Measurements from ENCODE around the gene NCKAP5. TPM values are rescaled to one million over a fixed set of nuclear protein-coding genes. Genes with fewer than 3 reads are reported as not detected.

Gene NCKAP5
- total and polyA plus RNA-seq, 9 of the 15 experiments (the other 6 are each of a cell fraction or from before 2014, with no cell fraction given): not detected

DNA sequence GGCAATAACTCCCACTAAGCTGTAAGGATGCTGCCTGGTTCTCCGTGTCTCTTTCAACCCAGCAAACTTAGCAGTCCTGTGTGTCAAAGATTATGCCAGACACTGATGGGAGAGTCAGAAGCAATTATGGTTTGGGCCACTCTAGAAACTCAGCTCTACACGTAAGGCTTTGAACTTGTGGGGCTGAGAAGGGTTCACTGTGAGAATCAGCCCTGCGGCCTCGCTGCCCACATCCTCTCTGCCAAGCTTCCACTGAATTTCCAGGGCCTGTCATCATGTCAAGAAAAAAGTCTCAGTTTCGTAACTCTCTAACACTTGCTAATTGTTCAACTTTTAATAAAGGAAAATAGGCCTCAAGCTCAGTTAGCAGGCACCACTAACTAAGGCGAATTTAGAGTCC, 589.4 kb downstream of the NCKAP5 start:
- Histone ChIP-seq H3K4me1 (replicated peaks in 1 of 2; ENCODE audit: control insufficient read depth in 2 of 2, insufficient read depth in 2 of 2, low read length in 2 of 2) (no peaks in the 10 kb centered on the region), H3K36me3 (ENCODE audit: control insufficient read depth, insufficient read depth, low read length) (no peaks in the 10 kb centered on the region), H3K9ac (ENCODE audit: insufficient read depth in 1 of 2, low read depth in 2 of 2, low read length in 2 of 2) (no peak overlapping the region), H2AFZ (ENCODE audit: low read depth, low read length) (no peak overlapping the region), H3K9me3 (replicated peaks; ENCODE audit: control insufficient read depth, insufficient read depth, low read depth, low read length) (no peaks in the 10 kb centered on the region), H3K4me3 (no peak overlapping the region), H3K27ac (ENCODE audit: extremely low read depth, low read depth, low read length) (no peak overlapping the region), H3K27me3 (ENCODE audit: control insufficient read depth in 2 of 2, insufficient read depth in 2 of 2, low read length in 2 of 2) (no peaks in the 10 kb centered on the region), H3K79me2 (ENCODE audit: control insufficient read depth, insufficient read depth, low read length) (no peaks in the 10 kb centered on the region), H3K9me1 (ENCODE audit: control insufficient read depth, insufficient read depth, low read length) (no peaks in the 10 kb centered on the region), H4K20me1 (replicated peaks; ENCODE audit: control insufficient read depth, insufficient read depth, low read length) (no peaks in the 10 kb centered on the region), H3K4me2 (ENCODE audit: insufficient read depth, low read length) (no peak overlapping the region)
- TF ChIP-seq, protein P1, sequence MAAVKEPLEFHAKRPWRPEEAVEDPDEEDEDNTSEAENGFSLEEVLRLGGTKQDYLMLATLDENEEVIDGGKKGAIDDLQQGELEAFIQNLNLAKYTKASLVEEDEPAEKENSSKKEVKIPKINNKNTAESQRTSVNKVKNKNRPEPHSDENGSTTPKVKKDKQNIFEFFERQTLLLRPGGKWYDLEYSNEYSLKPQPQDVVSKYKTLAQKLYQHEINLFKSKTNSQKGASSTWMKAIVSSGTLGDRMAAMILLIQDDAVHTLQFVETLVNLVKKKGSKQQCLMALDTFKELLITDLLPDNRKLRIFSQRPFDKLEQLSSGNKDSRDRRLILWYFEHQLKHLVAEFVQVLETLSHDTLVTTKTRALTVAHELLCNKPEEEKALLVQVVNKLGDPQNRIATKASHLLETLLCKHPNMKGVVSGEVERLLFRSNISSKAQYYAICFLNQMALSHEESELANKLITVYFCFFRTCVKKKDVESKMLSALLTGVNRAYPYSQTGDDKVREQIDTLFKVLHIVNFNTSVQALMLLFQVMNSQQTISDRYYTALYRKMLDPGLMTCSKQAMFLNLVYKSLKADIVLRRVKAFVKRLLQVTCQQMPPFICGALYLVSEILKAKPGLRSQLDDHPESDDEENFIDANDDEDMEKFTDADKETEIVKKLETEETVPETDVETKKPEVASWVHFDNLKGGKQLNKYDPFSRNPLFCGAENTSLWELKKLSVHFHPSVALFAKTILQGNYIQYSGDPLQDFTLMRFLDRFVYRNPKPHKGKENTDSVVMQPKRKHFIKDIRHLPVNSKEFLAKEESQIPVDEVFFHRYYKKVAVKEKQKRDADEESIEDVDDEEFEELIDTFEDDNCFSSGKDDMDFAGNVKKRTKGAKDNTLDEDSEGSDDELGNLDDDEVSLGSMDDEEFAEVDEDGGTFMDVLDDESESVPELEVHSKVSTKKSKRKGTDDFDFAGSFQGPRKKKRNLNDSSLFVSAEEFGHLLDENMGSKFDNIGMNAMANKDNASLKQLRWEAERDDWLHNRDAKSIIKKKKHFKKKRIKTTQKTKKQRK (IDR thresholded peaks at IDR 0.05; ENCODE audit: borderline replicate concordance, low read depth, low read length): no peak
- TF ChIP-seq NCOA4 (IDR thresholded peaks at IDR 0.05; ENCODE audit: partially characterized antibody) (no peak), MTA2 (IDR thresholded peaks at IDR 0.05; ENCODE audit: low read depth) (no peak), SIX5 (IDR thresholded peaks at IDR 0.05; ENCODE audit: borderline replicate concordance in 1 of 2, insufficient read depth in 1 of 2, low read depth in 1 of 2, low read length in 2 of 2) (no peak), CCNT2 (IDR thresholded peaks at IDR 0.05; ENCODE audit: borderline replicate concordance, extremely low read depth, insufficient read length, low read depth, low read length) (no peak), NR1H2 (CRISPR knock-in tag; IDR thresholded peaks at IDR 0.05) (no peak), HSF4 (CRISPR knock-in tag; IDR thresholded peaks at IDR 0.05; ENCODE audit: borderline replicate concordance) (no peak), NONO (IDR thresholded peaks at IDR 0.05; ENCODE audit: low read depth in 2 of 2, low read length in 1 of 2) (no peak), ZNF23 (CRISPR knock-in tag; IDR thresholded peaks at IDR 0.05) (no peak)
- WGBS (ENCODE audit: insufficient coverage, low coverage, missing lambda C conversion rate): 0% methylated on average over 6 of the region's 6 CpGs
- BruUV-seq (replicated peaks): no TSS peak
- FAIRE-seq (no peak), DNase-seq (ENCODE audit: extremely low read depth in 1 of 4, low spot score in 3 of 4) (no peak), ATAC-seq (no peak)
- intact Hi-C loops (cut with micrococcal nuclease): no loop called here
- ChIA-PET POLR2A (no interaction called here), CTCF (ENCODE audit: low intra/inter-chr PET ratio) (no interaction called here)
- in situ Hi-C loops (cut with MboI): no loop called here

Measured in K562 (cell line).